ENCODE data around the gene KLK10. TPM values are rescaled to one million over a fixed set of nuclear protein-coding genes. Genes with fewer than 3 reads are reported as not detected.

Gene KLK10
- total RNA-seq, 1 experiment from 2014 or later: 3.2 TPM

GRCh38 chr19:50981587-50982146 lies 37.8 kb downstream of the KLK10 start:
- Mint-ChIP-seq H3K36me3 (no peaks in the 10 kb centered on the region), H3K9me3 (peaks cover 8% of the 10 kb centered on the region), H3K27me3 (ENCODE audit: low read depth) (peaks cover 49% of the 10 kb centered on the region), H3K27ac (no peak overlapping the region), H3K4me1 (peaks cover 29% of the 10 kb centered on the region), H3K4me3 (no peak overlapping the region)
- TF ChIP-seq SOX15 (CRISPR knock-in tag; IDR thresholded peaks at IDR 0.05) (no peak), GRHL2 (CRISPR knock-in tag; IDR thresholded peaks at IDR 0.05; ENCODE audit: insufficient replicate concordance, severe bottlenecking) (no peak), OVOL2 (CRISPR knock-in tag; IDR thresholded peaks at IDR 0.05; ENCODE audit: borderline replicate concordance) (no peak), ZNF671 (CRISPR knock-in tag; IDR thresholded peaks at IDR 0.05) (no peak), STAT6 (CRISPR knock-in tag; conservative IDR thresholded peaks at IDR 0.05; ENCODE audit: low read depth) (no peak), FOXP1 (CRISPR knock-in tag; IDR thresholded peaks at IDR 0.05; ENCODE audit: borderline replicate concordance) (no peak), MAX (CRISPR knock-in tag; IDR thresholded peaks at IDR 0.05) (no peak), GABPB1 (CRISPR knock-in tag; IDR thresholded peaks at IDR 0.05) (no peak), HMGXB4 (CRISPR knock-in tag; IDR thresholded peaks at IDR 0.05) (no peak), TP53 (CRISPR knock-in tag; IDR thresholded peaks at IDR 0.05) (no peak), NR2C2 (CRISPR knock-in tag; IDR thresholded peaks at IDR 0.05) (no peak)
- ChIA-PET POLR2A (no interaction called here), CTCF (interaction anchor here (1.6 kb wide), 1 partner anchor 35 kb away, joined by 5 read pairs; no protein-coding TSS in a partner anchor)
- ATAC-seq (no peak), DNase-seq (ENCODE audit: low spot score) (no peak)

- no peak for ATAC-seq
- CTCF ChIA-PET: interaction anchor here (0.7 to 1.2 kb wide), 6 partner anchors 21 to 255 kb away, joined by 3 to 4 read pairs (median 4); partner anchors contain the start of gene KLK8
- Mint-ChIP-seq H3K36me3 (no peaks in the 10 kb centered on the region), H3K4me3 (no peak overlapping the region), H3K9me3 (peaks cover 7% of the 10 kb centered on the region), H3K27me3 (ENCODE audit: low read depth) (peaks cover 39% of the 10 kb centered on the region), H3K4me1 (peaks cover 39% of the 10 kb centered on the region), H3K27ac (no peak overlapping the region)
- POLR2A ChIA-PET: no interaction called here
- DNase-seq (ENCODE audit: low spot score): no peak
- TF ChIP-seq ATF1 (CRISPR knock-in tag; IDR thresholded peaks at IDR 0.05) (no peak), RELA (CRISPR knock-in tag; IDR thresholded peaks at IDR 0.05; ENCODE audit: borderline replicate concordance) (no peak), FOXP4 (CRISPR knock-in tag; IDR thresholded peaks at IDR 0.05) (no peak), IRF1 (CRISPR knock-in tag; IDR thresholded peaks at IDR 0.05) (no peak), NR3C1 (CRISPR knock-in tag; conservative IDR thresholded peaks at IDR 0.05; ENCODE audit: low read depth) (no peak), ZNF425 (CRISPR knock-in tag; conservative IDR thresholded peaks at IDR 0.05) (no peak), ZNF121 (CRISPR knock-in tag; IDR thresholded peaks at IDR 0.05) (no peak), SOX15 (CRISPR knock-in tag; IDR thresholded peaks at IDR 0.05) (no peak), E2F4 (CRISPR knock-in tag; IDR thresholded peaks at IDR 0.05; ENCODE audit: borderline replicate concordance, low read depth) (no peak), ZNF423 (CRISPR knock-in tag; IDR thresholded peaks at IDR 0.05) (no peak)
Observed at GRCh38 chr19:50980208-50980607, 39.3 kb downstream of the KLK10 start.

Measured in WTC11 (cell line).